ENCODE measurements around the gene PSMB7.

DNA sequence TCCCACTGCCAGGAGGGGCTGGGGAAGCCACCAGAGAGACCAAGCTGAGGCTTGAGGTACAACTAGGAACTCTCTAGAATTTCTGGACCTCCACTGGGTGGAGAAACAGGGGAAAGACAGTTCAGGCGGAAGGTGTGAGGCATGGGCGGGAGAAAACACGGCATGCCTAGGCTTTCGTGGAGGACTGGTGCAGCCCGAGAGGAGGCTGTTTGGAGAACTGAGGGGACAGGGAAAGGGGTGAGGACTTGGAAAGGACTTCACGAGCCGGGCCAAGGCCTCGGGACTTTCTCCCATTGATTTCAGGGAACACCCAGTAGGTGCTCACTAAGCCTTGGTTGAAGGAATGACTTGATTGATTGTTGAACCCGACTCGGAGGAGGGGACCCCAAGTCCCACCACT lies 25.5 kb upstream of the PSMB7 start:
- TF ChIP-seq YY1 (IDR thresholded peaks at IDR 0.05; ENCODE audit: low read depth) (no peak), TCF12 (IDR thresholded peaks at IDR 0.05; ENCODE audit: low read depth) (no peak), CEBPB (IDR thresholded peaks at IDR 0.05) (no peak), TAF1 (IDR thresholded peaks at IDR 0.05; ENCODE audit: low read depth) (no peak), CREB1 (IDR thresholded peaks at IDR 0.05; ENCODE audit: low read depth) (no peak), FOXM1 (IDR thresholded peaks at IDR 0.05; ENCODE audit: borderline replicate concordance, low read depth) (no peak), EP300 (IDR thresholded peaks at IDR 0.05; ENCODE audit: borderline replicate concordance) (no peak), RAD21 (IDR thresholded peaks at IDR 0.05; ENCODE audit: low read depth) (no peak), TEAD4 (IDR thresholded peaks at IDR 0.05) (no peak), EGR1 (IDR thresholded peaks at IDR 0.05) (no peak), NFIC (IDR thresholded peaks at IDR 0.05) (no peak)
- TF ChIP-seq, protein P1, sequence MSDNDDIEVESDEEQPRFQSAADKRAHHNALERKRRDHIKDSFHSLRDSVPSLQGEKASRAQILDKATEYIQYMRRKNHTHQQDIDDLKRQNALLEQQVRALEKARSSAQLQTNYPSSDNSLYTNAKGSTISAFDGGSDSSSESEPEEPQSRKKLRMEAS (IDR thresholded peaks at IDR 0.05) = no peak
- TF ChIP-seq, protein P2, sequence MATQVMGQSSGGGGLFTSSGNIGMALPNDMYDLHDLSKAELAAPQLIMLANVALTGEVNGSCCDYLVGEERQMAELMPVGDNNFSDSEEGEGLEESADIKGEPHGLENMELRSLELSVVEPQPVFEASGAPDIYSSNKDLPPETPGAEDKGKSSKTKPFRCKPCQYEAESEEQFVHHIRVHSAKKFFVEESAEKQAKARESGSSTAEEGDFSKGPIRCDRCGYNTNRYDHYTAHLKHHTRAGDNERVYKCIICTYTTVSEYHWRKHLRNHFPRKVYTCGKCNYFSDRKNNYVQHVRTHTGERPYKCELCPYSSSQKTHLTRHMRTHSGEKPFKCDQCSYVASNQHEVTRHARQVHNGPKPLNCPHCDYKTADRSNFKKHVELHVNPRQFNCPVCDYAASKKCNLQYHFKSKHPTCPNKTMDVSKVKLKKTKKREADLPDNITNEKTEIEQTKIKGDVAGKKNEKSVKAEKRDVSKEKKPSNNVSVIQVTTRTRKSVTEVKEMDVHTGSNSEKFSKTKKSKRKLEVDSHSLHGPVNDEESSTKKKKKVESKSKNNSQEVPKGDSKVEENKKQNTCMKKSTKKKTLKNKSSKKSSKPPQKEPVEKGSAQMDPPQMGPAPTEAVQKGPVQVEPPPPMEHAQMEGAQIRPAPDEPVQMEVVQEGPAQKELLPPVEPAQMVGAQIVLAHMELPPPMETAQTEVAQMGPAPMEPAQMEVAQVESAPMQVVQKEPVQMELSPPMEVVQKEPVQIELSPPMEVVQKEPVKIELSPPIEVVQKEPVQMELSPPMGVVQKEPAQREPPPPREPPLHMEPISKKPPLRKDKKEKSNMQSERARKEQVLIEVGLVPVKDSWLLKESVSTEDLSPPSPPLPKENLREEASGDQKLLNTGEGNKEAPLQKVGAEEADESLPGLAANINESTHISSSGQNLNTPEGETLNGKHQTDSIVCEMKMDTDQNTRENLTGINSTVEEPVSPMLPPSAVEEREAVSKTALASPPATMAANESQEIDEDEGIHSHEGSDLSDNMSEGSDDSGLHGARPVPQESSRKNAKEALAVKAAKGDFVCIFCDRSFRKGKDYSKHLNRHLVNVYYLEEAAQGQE (IDR thresholded peaks at IDR 0.05; ENCODE audit: low read depth) = no peak
- TF ChIP-seq, protein P3, sequence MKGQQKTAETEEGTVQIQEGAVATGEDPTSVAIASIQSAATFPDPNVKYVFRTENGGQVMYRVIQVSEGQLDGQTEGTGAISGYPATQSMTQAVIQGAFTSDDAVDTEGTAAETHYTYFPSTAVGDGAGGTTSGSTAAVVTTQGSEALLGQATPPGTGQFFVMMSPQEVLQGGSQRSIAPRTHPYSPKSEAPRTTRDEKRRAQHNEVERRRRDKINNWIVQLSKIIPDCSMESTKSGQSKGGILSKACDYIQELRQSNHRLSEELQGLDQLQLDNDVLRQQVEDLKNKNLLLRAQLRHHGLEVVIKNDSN (IDR thresholded peaks at IDR 0.05) = no peak
